Dermis microvascular lymphatic vessel endothelial cell (primary cell): ENCODE data around the gene CLIC2. TPM values are rescaled to one million over a fixed set of nuclear protein-coding genes. Genes with fewer than 3 reads are reported as not detected.
"Not testable (repeated sequence)": the region's sequence is repeated elsewhere in the genome, so short reads cannot be mapped to it uniquely, and the experiment has no call there.

Source experiments
- DNase-seq, 2 donors: peaks; one replicate each; pipeline versions ENCODE4 v3.0.0 to v3.0.0-alpha.2; 2010; ENCODE audit warnings: low read depth in 2 of 2
- total RNA-seq: library from RNA; depleted of rRNA; stranded (reverse); fragments of >200 nt; gene quantifications from 2 replicates; pipeline ENCODE4 v1.2.1, GENCODE V29; 2014

CLIC2 gene
- total RNA-seq, result 11.2 and 15.6 TPM in 2 replicates

- peak in 1 of 2 donors; percentile 11 for DNase-seq
Observed at GRCh38 chrX:155334486-155335336, at the start of gene CLIC2. TSS of gene CLIC2 (minus strand) at chrX:155334614. CDS start at chrX:155334427, 187 bp downstream.

- not testable (repeated sequence) for DNase-seq
Observed at GRCh38 chrX:155382529-155382967, 48.1 kb upstream of the CLIC2 start.

- DNase-seq, result not testable (repeated sequence)
Observed at GRCh38 chrX:155381843-155382528, 47.6 kb upstream of the CLIC2 start, which contains the start of gene F8A2. TSS of gene F8A2 (plus strand) at chrX:155382095. CDS start at chrX:155382115, 20 bp downstream.

GRCh38 chrX:155379802-155380201 lies 45.4 kb upstream of the CLIC2 start:
- not testable (repeated sequence) for DNase-seq

- DNase-seq, result not testable (repeated sequence)
Observed at GRCh38 chrX:155373777-155374458, 39.5 kb upstream of the CLIC2 start.

GRCh38 chrX:155363712-155364111 lies 29.3 kb upstream of the CLIC2 start:
- DNase-seq, result not testable (repeated sequence)

GRCh38 chrX:155349448-155349847 lies 15.0 kb upstream of the CLIC2 start:
- DNase-seq, result not testable (repeated sequence)

- DNase-seq, result not testable (repeated sequence)
Observed at GRCh38 chrX:155345689-155346088, 11.3 kb upstream of the CLIC2 start.

GRCh38 chrX:155335337-155335712 lies 911 bp upstream of the CLIC2 start:
- DNase-seq, result not testable (repeated sequence)

- DNase-seq, result no peak
Observed at GRCh38 chrX:155333544-155334100, 792 bp downstream of the CLIC2 start.

- peak in 1 of 2 donors; percentile 23 for DNase-seq
Observed at GRCh38 chrX:155330992-155331391, 3.4 kb downstream of the CLIC2 start.

GRCh38 chrX:155329293-155329692 lies 5.1 kb downstream of the CLIC2 start:
- no peak for DNase-seq

- no peak for DNase-seq
Observed at GRCh38 chrX:155326610-155327009, 7.8 kb downstream of the CLIC2 start.

GRCh38 chrX:155314260-155314659 lies 20.2 kb downstream of the CLIC2 start:
- DNase-seq, result no peak

- DNase-seq, result no peak
Observed at GRCh38 chrX:155313766-155314165, 20.6 kb downstream of the CLIC2 start.

GRCh38 chrX:155293771-155294170 lies 40.6 kb downstream of the CLIC2 start:
- no peak for DNase-seq

GRCh38 chrX:155279873-155280272 lies 54.5 kb downstream of the CLIC2 start:
- DNase-seq, result no peak

GRCh38 chrX:155270969-155271368 lies 63.4 kb downstream of the CLIC2 start:
- no peak for DNase-seq

GRCh38 chrX:155267995-155268394 lies 66.4 kb downstream of the CLIC2 start:
- DNase-seq, result not testable (repeated sequence)

- no peak for DNase-seq
Observed at GRCh38 chrX:155266439-155266838, 68.0 kb downstream of the CLIC2 start.

GRCh38 chrX:155263854-155264628 lies 70.4 kb downstream of the CLIC2 start, which contains the start of gene RAB39B:
TSS of gene RAB39B (minus strand) at chrX:155264491. CDS start at chrX:155264288, 203 bp downstream.
- DNase-seq, result peak; percentile 12 to 27
